Uterus (tissue), 4 donors: ENCODE data around the gene DOP1A. TPM values are rescaled to one million over a fixed set of nuclear protein-coding genes. Genes with fewer than 3 reads are reported as not detected.

Experiments used
- DNase-seq, 2 donors: peaks; one replicate each; pipeline ENCODE4 v3.0.0-alpha.2; 2019 to 2020
- H3K27ac ChIP-seq, 2 donors: fragments of 200-600 bp; sonication (generic); 1 replicate in 1 of 2; 2 replicates in 1 of 2; pipeline ENCODE4 v1.5.1; 2016 to 2018
- H3K27me3 ChIP-seq, 2 donors: fragments of 200-600 bp; sonication (generic); one replicate each; pipeline ENCODE4 v1.5.1; 2018 to 2019; ENCODE audit warnings: control low read depth in 1 of 2
- H3K36me3 ChIP-seq, 2 donors: fragments of 200-600 bp; sonication (generic); one replicate each; pipeline ENCODE4 v1.5.1; 2019; ENCODE audit warnings: control low read depth in 1 of 2
- H3K4me1 ChIP-seq, 2 donors: fragments of 200-600 bp; sonication (generic); one replicate each; pipeline ENCODE4 v1.5.1; 2018 to 2019; ENCODE audit warnings: control low read depth in 1 of 2
- H3K4me3 ChIP-seq, 2 donors: fragments of 200-600 bp; sonication (generic); 1 replicate in 1 of 2; 2 replicates in 1 of 2; pipeline ENCODE4 v1.5.1; 2018 to 2019; ENCODE audit warnings: mild to moderate bottlenecking in 1 of 2
- H3K9me3 ChIP-seq, 2 donors: fragments of 200-600 bp; sonication (generic); one replicate each; pipeline ENCODE4 v1.5.1; 2019; ENCODE audit warnings: control low read depth in 1 of 2
- CTCF ChIP-seq, 4 experiments: fragments of 200-600 bp in 2 of 4; fragments of 450-650 bp in 2 of 4; sonication (generic) in 2 of 4; IDR thresholded peaks; one replicate each; pipeline ENCODE4 v1.5.1; 2016 to 2019; ENCODE audit warnings: antibody characterized with exemption in 4 of 4, mild to moderate bottlenecking in 2 of 4, moderate library complexity in 1 of 4
- POLR2A ChIP-seq, 2 donors: fragments of 450-650 bp; IDR thresholded peaks; one replicate each; pipeline ENCODE4 v1.6.1; 2016; ENCODE audit warnings: antibody characterized with exemption in 2 of 2, mild to moderate bottlenecking in 1 of 2, moderate library complexity in 1 of 2
- intact Hi-C: fragments of 100-400 bp; cut with DNase I; formaldehyde crosslinking; loops from one replicate; pipeline ENCODE4 v1.15.1; 2023; ENCODE audit warnings: low total_unique reads
- total RNA-seq, 4 donors: library from RNA; depleted of rRNA in 3 of 4; stranded (reverse); fragments of >200 nt in 3 of 4; gene quantifications; one replicate each; pipeline versions ENCODE4 v1.1.0 to v1.2.4, GENCODE V29; 2014 to 2023
- donor health status: DM: yes; HTN: yes; CAD: no.

The DOP1A gene
- total RNA-seq: 10 to 100 TPM; 12.9 to 88.8 (median 31.7) TPM

GRCh38 chr6:83067448-83068439 lies at the start of gene DOP1A:
TSS of gene DOP1A (plus strand) at chr6:83067671. CDS start at chr6:83096978, 29,307 bp downstream.
- Histone ChIP-seq H3K4me3 (peak within 1 kb of the TSS; percentile 49 to 95), H3K4me1 (no peaks in the 10 kb centered on the region), H3K27ac (peak within 1 kb of the TSS; percentile 63 to 87), H3K9me3 (no peaks in the 10 kb centered on the region), H3K36me3 (no peaks in the 10 kb centered on the region), H3K27me3 (no peaks in the 10 kb centered on the region)
- TF ChIP-seq POLR2A (IDR thresholded peaks at IDR 0.05): peak; percentile 35 to 62
- peak; percentile 92 to 99 (median 96) for TF ChIP-seq CTCF (IDR thresholded peaks at IDR 0.05)
- intact Hi-C loops: loop anchor here (10.0 kb wide), 1 partner anchor 137 kb away; no protein-coding TSS in a partner anchor
- peak; percentile 93 to 95 for DNase-seq

- H3K27ac ChIP-seq: no peak overlapping the region
- no peaks in the 10 kb centered on the region for H3K27me3 ChIP-seq
- H3K9me3 ChIP-seq: no peaks in the 10 kb centered on the region
- no peak for DNase-seq
- H3K36me3 ChIP-seq: no peaks in the 10 kb centered on the region
- H3K4me3 ChIP-seq: no peak overlapping the region
- TF ChIP-seq POLR2A (IDR thresholded peaks at IDR 0.05) (no peak), CTCF (IDR thresholded peaks at IDR 0.05) (no peak)
- intact Hi-C loops: no loop called here
- no peaks in the 10 kb centered on the region for H3K4me1 ChIP-seq
These were observed 47.7 kb upstream of the DOP1A start for GRCh38 chr6:83019741-83020140.

- no peaks in the 10 kb centered on the region for H3K9me3 ChIP-seq
- intact Hi-C loops: no loop called here
- no peaks in the 10 kb centered on the region for H3K36me3 ChIP-seq
These were observed 35.8 kb upstream of the DOP1A start for GRCh38 chr6:83031689-83032088.

GRCh38 chr6:83038246-83038645 lies 29.2 kb upstream of the DOP1A start:
- DNase-seq: no peak
- Histone ChIP-seq H3K27ac (no peak overlapping the region), H3K4me3 (no peak overlapping the region), H3K36me3 (no peaks in the 10 kb centered on the region), H3K9me3 (no peaks in the 10 kb centered on the region), H3K4me1 (no peaks in the 10 kb centered on the region), H3K27me3 (no peaks in the 10 kb centered on the region)
- intact Hi-C loops: no loop called here
- TF ChIP-seq CTCF (IDR thresholded peaks at IDR 0.05) (no peak), POLR2A (IDR thresholded peaks at IDR 0.05) (no peak)

More at GRCh38 chr6:83031689-83032088, 35.8 kb upstream of the DOP1A start:
- TF ChIP-seq POLR2A (IDR thresholded peaks at IDR 0.05) (no peak), CTCF (IDR thresholded peaks at IDR 0.05) (no peak)
- Histone ChIP-seq H3K4me3 (no peak overlapping the region), H3K27ac (no peak overlapping the region), H3K4me1 (no peaks in the 10 kb centered on the region), H3K27me3 (no peaks in the 10 kb centered on the region)
- DNase-seq: no peak

GRCh38 chr6:83042467-83043053 lies 24.9 kb upstream of the DOP1A start:
- H3K9me3 ChIP-seq: no peaks in the 10 kb centered on the region
- intact Hi-C loops: no loop called here
- H3K4me1 ChIP-seq: no peaks in the 10 kb centered on the region
- DNase-seq: no peak
- H3K4me3 ChIP-seq: no peak overlapping the region
- no peak overlapping the region for H3K27ac ChIP-seq
- no peak for TF ChIP-seq CTCF (IDR thresholded peaks at IDR 0.05)
- TF ChIP-seq POLR2A (IDR thresholded peaks at IDR 0.05): no peak
- H3K36me3 ChIP-seq: no peaks in the 10 kb centered on the region
- H3K27me3 ChIP-seq: no peaks in the 10 kb centered on the region
